HG02943 (cell line): ENCODE measurements around the gene DRD4.
"Not testable (repeated sequence)": the region's sequence is repeated elsewhere in the genome, so short reads cannot be mapped to it uniquely, and the experiment has no call there.

ENCODE experiments used
- ATAC-seq: cut with Tn5 transposase; IDR thresholded peaks from one replicate; pipeline ENCODE4 v1.9.1; 2021; ENCODE audit warnings: mild to moderate bottlenecking, low read depth, moderate library complexity; ENCODE audit not compliant: unreplicated experiment

Gene DRD4

GRCh38 chr11:665704-666281 lies 28.7 kb downstream of the DRD4 start:
- ATAC-seq, result no peak

- ATAC-seq, result no peak
These were observed 36.8 kb downstream of the DRD4 start for GRCh38 chr11:673866-674265.

- no peak for ATAC-seq
These were observed 37.3 kb downstream of the DRD4 start for GRCh38 chr11:674406-674805.

GRCh38 chr11:678297-678696 lies 41.2 kb downstream of the DRD4 start:
- ATAC-seq, result no peak

GRCh38 chr11:679271-680207 lies 42.5 kb downstream of the DRD4 start:
- ATAC-seq, result no peak

- ATAC-seq, result no peak
These were observed 43.4 kb downstream of the DRD4 start for GRCh38 chr11:680476-680875.

GRCh38 chr11:680970-681369 lies 43.9 kb downstream of the DRD4 start:
- ATAC-seq, result no peak

- ATAC-seq, result no peak
These were observed 49.6 kb downstream of the DRD4 start for GRCh38 chr11:686451-687243.

- ATAC-seq, result no peak
These were observed 50.7 kb downstream of the DRD4 start for GRCh38 chr11:687751-688150.

- ATAC-seq, result no peak
These were observed 51.6 kb downstream of the DRD4 start for GRCh38 chr11:688681-689080.

GRCh38 chr11:689625-690024 lies 52.6 kb downstream of the DRD4 start:
- ATAC-seq, result no peak

- not testable (repeated sequence) for ATAC-seq
These were observed 53.2 kb downstream of the DRD4 start for GRCh38 chr11:690244-690643.
